ENCODE results near the gene VSTM5.

GRCh38 chr11:93819966-93820695 is 30.3 kb downstream of the VSTM5 start:
- TF ChIP-seq CTCF (IDR thresholded peaks at IDR 0.05): no peak
- TF ChIP-seq POLR2A (IDR thresholded peaks at IDR 0.05): no peak
